CD4-positive, alpha-beta T cell treated with Interleukin-4 for 1 hour (primary cell): Measurements from ENCODE around the gene BCL11B.

Experiments used
- DNase-seq, 2 donors: peaks; one replicate each; pipeline ENCODE4 v3.0.0-alpha.2; 2020 to 2022

Gene BCL11B

GRCh38 chr14:99271951-99272631 is at the start of gene BCL11B:
Gene BCL11B, minus strand, starts transcription at chr14:99272197. Its CDS starts 979 bp downstream, at chr14:99271218.
- DNase-seq: peak; percentile 93 to 96

- no peak for DNase-seq
Measured at GRCh38 chr14:99321236-99321925, 49.4 kb upstream of the BCL11B start.

GRCh38 chr14:99320621-99321235 is 48.7 kb upstream of the BCL11B start:
- peak in 1 of 2 donors; percentile 2 for DNase-seq

GRCh38 chr14:99320105-99320572 is 48.1 kb upstream of the BCL11B start:
- peak; percentile 71 to 76 for DNase-seq

GRCh38 chr14:99318959-99319295 is 46.9 kb upstream of the BCL11B start:
- DNase-seq: no peak

- no peak for DNase-seq
Measured at GRCh38 chr14:99318091-99318958, 46.3 kb upstream of the BCL11B start.

- DNase-seq: no peak
Measured at GRCh38 chr14:99317231-99318090, 45.5 kb upstream of the BCL11B start.

GRCh38 chr14:99316281-99317163 is 44.5 kb upstream of the BCL11B start:
- no peak for DNase-seq

- DNase-seq: no peak
Measured at GRCh38 chr14:99315197-99315596, 43.2 kb upstream of the BCL11B start.

GRCh38 chr14:99314623-99315022 is 42.6 kb upstream of the BCL11B start:
- DNase-seq: no peak

- DNase-seq: no peak
Measured at GRCh38 chr14:99313234-99313633, 41.2 kb upstream of the BCL11B start.

GRCh38 chr14:99312106-99312505 is 40.1 kb upstream of the BCL11B start:
- DNase-seq: no peak

GRCh38 chr14:99309220-99309766 is 37.3 kb upstream of the BCL11B start:
- no peak for DNase-seq

- DNase-seq: no peak
Measured at GRCh38 chr14:99304208-99304607, 32.2 kb upstream of the BCL11B start.

GRCh38 chr14:99300190-99300589 is 28.2 kb upstream of the BCL11B start:
- no peak for DNase-seq

- no peak for DNase-seq
Measured at GRCh38 chr14:99296517-99296916, 24.5 kb upstream of the BCL11B start.

GRCh38 chr14:99289394-99290189 is 17.6 kb upstream of the BCL11B start:
- DNase-seq: no peak

- no peak for DNase-seq
Measured at GRCh38 chr14:99288948-99289347, 17.0 kb upstream of the BCL11B start.

- peak; percentile 40 to 53 for DNase-seq
Measured at GRCh38 chr14:99287269-99287942, 15.4 kb upstream of the BCL11B start.
